Stimulated activated CD8-positive, alpha-beta memory T cell treated with anti-CD3 and anti-CD28 coated beads, Interleukin-15, amount 100 ng/mL, for 4 hours (primary cell): ENCODE results near the gene PIN4.
"Not testable (repeated sequence)": the region's sequence is repeated elsewhere in the genome, so short reads cannot be mapped to it uniquely, and the experiment has no call there.

ENCODE experiments used
- DNase-seq, 2 donors: peaks; one replicate each; pipeline ENCODE4 v3.0.0-alpha.2; 2020; ENCODE audit warnings: low read depth in 2 of 2

Gene PIN4

GRCh38 chrX:72181178-72182125 is at the start of gene PIN4:
PIN4 (plus strand) TSS chrX:72181757; CDS start chrX:72181786, 29 bp downstream.
- peak; percentile 69 to 76 for DNase-seq

- DNase-seq: no peak
Measured at GRCh38 chrX:72132456-72132855, 49.1 kb upstream of the PIN4 start.

GRCh38 chrX:72133851-72134546 is 47.6 kb upstream of the PIN4 start:
- no peak for DNase-seq

GRCh38 chrX:72137846-72138495 is 43.6 kb upstream of the PIN4 start:
- no peak for DNase-seq

GRCh38 chrX:72139538-72139937 is 42.0 kb upstream of the PIN4 start:
- no peak for DNase-seq

- DNase-seq: no peak
Measured at GRCh38 chrX:72141372-72142004, 40.1 kb upstream of the PIN4 start.

GRCh38 chrX:72142094-72142793 is 39.3 kb upstream of the PIN4 start:
- no peak for DNase-seq

- no peak for DNase-seq
Measured at GRCh38 chrX:72142794-72143608, 38.6 kb upstream of the PIN4 start.

- no peak for DNase-seq
Measured at GRCh38 chrX:72143609-72143907, 38.0 kb upstream of the PIN4 start.

GRCh38 chrX:72145181-72145580 is 36.4 kb upstream of the PIN4 start:
- DNase-seq: no peak

GRCh38 chrX:72146527-72146926 is 35.0 kb upstream of the PIN4 start:
- no peak for DNase-seq

GRCh38 chrX:72158773-72159172 is 22.8 kb upstream of the PIN4 start:
- no peak for DNase-seq

- no peak for DNase-seq
Measured at GRCh38 chrX:72159769-72160168, 21.8 kb upstream of the PIN4 start.

- DNase-seq: no peak
Measured at GRCh38 chrX:72165551-72165950, 16.0 kb upstream of the PIN4 start.

- no peak for DNase-seq
Measured at GRCh38 chrX:72169008-72169728, 12.4 kb upstream of the PIN4 start.

- not testable (repeated sequence) for DNase-seq
Measured at GRCh38 chrX:72176289-72176688, 5.3 kb upstream of the PIN4 start.

GRCh38 chrX:72176981-72177380 is 4.6 kb upstream of the PIN4 start:
- DNase-seq: no peak

- DNase-seq: no peak
Measured at GRCh38 chrX:72180539-72180938, 1.0 kb upstream of the PIN4 start.

GRCh38 chrX:72182924-72183323 is 1.4 kb downstream of the PIN4 start:
- DNase-seq: no peak
